Measurements from ENCODE around the gene DENND1A.

The DENND1A gene

DNA sequence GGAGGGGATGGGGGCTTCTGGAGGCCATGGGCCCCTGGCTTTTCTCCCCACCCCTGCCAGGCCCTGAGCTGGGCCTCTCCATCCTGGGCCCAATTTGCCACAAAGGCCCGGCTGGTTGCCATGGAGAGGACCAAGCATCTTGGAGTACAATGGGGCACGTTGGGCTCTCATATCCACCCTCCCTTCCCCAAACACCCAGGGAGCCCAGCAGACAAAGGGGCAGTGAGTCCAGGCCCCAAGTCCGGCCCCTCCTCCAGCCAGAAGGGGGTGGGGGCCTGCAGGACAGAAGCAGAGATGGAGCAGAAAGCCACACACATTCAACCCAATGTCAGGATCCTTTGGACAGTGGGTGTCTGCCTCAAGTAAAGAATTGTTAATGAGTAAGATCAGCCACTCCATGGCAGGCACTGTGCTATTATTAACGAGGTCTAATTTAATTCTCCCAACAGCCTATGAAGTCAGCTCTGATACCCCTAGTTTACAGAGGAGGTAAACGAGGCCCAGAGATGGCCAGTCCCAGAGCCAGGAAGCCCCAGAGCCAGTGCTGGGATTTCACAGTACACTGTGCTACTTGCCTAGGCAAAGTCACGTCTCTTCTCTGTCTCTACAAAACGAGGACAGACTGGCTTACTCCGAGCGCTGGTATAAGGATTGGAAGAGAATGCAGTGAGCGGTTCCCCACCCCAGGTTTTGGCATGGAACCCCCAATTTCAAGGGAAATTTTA is 571.6 kb downstream of the DENND1A start:
- Histone ChIP-seq H3K4me1 (ENCODE audit: control insufficient read depth, insufficient read depth, low read length) (peaks cover 49% of the 10 kb centered on the region), H3K27me3 (ENCODE audit: control insufficient read depth, insufficient read depth, low read length, poor library complexity, severe bottlenecking) (no peaks in the 10 kb centered on the region), H3K36me3 (ENCODE audit: control insufficient read depth, insufficient read depth, low read length) (peaks cover 2% of the 10 kb centered on the region), H3K4me3 (ENCODE audit: insufficient read depth, low read depth, low read length) (peak overlapping the region; percentile 75), H3K27ac (ENCODE audit: insufficient read depth, low read depth, low read length, poor library complexity, severe bottlenecking) (peak overlapping the region; percentile 95), H3K9me3 (ENCODE audit: control insufficient read depth, low read length) (no peaks in the 10 kb centered on the region)
- 22% methylated on average over 10 of the region's 10 CpGs for WGBS, 2 experiments

DNA sequence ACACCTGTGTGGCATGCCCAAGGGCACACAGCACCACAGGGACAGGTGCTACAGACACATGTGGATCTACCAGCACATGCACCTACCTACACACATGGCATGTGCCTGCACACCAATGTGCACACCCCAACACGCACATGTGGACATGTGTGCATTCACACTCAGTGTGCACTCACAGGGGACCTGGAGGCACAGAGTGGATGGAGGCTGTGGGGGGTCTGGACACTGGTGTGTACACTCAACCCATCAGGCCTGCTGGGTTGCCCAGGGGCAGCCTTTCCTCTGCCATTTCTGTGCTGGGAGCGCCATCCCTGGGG is 572.2 kb downstream of the DENND1A start:
- Histone ChIP-seq H3K9me3 (ENCODE audit: control insufficient read depth, low read length) (no peaks in the 10 kb centered on the region), H3K27me3 (ENCODE audit: control insufficient read depth, insufficient read depth, low read length, poor library complexity, severe bottlenecking) (no peaks in the 10 kb centered on the region), H3K36me3 (ENCODE audit: control insufficient read depth, insufficient read depth, low read length) (no peaks in the 10 kb centered on the region), H3K4me3 (ENCODE audit: insufficient read depth, low read depth, low read length) (peak overlapping the region; percentile 75), H3K27ac (ENCODE audit: insufficient read depth, low read depth, low read length, poor library complexity, severe bottlenecking) (peak overlapping the region; percentile 95), H3K4me1 (ENCODE audit: control insufficient read depth, insufficient read depth, low read length) (peaks cover 43% of the 10 kb centered on the region)
- 80 to 87% methylated on average over 2 of the region's 2 CpGs for WGBS, 2 experiments

DNA sequence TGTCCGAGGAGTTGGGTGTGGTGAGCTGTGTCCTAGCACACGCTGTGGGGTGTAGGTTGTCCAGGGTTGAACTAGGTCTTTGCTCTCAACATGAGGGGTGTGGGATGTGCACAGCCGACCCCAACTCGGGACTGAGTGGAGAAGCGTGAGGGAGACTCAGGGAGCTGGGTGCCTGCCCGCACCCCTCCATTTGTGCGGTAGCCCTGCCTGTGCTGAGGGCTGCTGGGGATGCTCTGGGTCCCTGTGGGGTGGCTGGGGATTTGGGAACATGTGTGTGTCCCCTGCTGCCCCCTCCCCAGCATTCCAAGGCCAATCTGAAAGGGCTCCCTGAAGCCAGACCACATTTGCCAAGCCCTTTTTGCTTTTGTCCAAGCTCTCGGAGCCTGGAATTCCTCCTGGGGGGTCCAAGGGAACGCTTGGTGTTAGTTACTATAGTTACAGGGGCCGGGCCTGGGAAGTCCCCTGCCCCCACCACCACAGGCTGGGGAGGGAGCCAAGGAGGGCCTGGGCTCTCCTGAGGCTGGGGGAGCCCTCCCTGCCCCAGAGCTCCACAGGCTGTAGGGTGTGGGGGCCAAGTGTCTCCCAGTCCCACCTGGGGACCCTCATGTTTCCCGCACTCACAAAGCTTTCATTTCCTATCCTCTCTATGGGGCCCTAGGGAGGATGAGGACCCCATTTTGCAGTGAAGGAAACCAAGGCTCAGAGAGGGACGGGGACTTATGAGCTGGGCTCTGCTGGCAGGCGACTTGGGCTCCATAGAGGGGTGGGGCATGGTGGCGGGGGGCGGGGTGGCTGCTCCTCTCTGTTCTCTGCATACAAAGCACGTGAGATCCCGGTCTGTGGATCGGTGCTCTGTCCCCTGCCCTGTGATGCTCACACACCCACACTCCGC is 572.8 kb downstream of the DENND1A start:
- H3K4me3 ChIP-seq (ENCODE audit: insufficient read depth, low read depth, low read length): peak overlapping the region; percentile 75
- H3K27ac ChIP-seq (ENCODE audit: insufficient read depth, low read depth, low read length, poor library complexity, severe bottlenecking): peak overlapping the region; percentile 95
- no peaks in the 10 kb centered on the region for H3K36me3 ChIP-seq (ENCODE audit: control insufficient read depth, insufficient read depth, low read length)
- H3K27me3 ChIP-seq (ENCODE audit: control insufficient read depth, insufficient read depth, low read length, poor library complexity, severe bottlenecking): no peaks in the 10 kb centered on the region
- no peaks in the 10 kb centered on the region for H3K9me3 ChIP-seq (ENCODE audit: control insufficient read depth, low read length)
- peaks cover 37% of the 10 kb centered on the region for H3K4me1 ChIP-seq (ENCODE audit: control insufficient read depth, insufficient read depth, low read length)
- WGBS, 2 experiments: 10 to 11% methylated on average over 19 of the region's 19 CpGs

DNA sequence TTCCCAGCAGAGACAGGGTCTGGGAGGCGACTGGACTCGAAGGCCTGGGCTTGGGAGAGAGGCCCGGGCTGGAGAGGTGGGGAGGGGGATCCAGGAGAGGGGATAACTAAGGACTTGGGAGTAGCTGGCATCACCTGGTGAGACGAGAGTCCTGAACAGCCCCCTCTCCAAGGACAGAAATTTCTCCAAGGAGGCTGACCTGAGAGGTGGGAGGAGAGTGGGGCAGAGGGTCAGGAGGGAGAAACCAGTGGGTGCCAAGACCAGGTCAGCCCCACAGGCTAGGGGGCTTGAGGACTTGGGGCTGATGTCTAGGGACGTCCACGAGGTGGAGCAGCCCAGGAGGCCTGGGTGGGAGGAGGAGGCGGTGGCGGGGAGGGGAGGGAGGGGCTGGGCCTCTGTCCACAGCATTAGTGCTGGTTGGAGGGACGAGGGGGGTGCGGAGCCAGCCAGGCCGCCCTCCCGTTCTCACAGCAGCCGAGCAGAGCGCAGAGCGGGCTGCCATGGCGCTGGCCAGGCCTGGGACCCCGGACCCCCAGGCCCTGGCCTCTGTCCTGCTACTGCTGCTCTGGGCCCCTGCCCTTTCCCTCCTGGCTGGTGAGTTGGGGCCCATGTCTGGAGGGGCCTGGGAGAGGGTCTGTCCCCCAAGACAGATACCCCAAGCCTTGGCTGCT is 574.0 kb downstream of the DENND1A start, which contains the start of gene CRB2:
TSS of gene CRB2 (plus strand) at position 437 of the 671 bp plus-strand sequence. CDS start at position 501, 64 bp downstream.
- Histone ChIP-seq H3K27ac (ENCODE audit: insufficient read depth, low read depth, low read length, poor library complexity, severe bottlenecking) (peak within 1 kb of the TSS; percentile 95), H3K9me3 (ENCODE audit: control insufficient read depth, low read length) (no peaks in the 10 kb centered on the region), H3K4me1 (ENCODE audit: control insufficient read depth, insufficient read depth, low read length) (peaks cover 25% of the 10 kb centered on the region), H3K4me3 (ENCODE audit: insufficient read depth, low read depth, low read length) (peak within 1 kb of the TSS; percentile 75), H3K36me3 (ENCODE audit: control insufficient read depth, insufficient read depth, low read length) (no peaks in the 10 kb centered on the region), H3K27me3 (ENCODE audit: control insufficient read depth, insufficient read depth, low read length, poor library complexity, severe bottlenecking) (no peaks in the 10 kb centered on the region)
- WGBS, 2 experiments: 1% methylated on average over 17 of the region's 17 CpGs

DNA sequence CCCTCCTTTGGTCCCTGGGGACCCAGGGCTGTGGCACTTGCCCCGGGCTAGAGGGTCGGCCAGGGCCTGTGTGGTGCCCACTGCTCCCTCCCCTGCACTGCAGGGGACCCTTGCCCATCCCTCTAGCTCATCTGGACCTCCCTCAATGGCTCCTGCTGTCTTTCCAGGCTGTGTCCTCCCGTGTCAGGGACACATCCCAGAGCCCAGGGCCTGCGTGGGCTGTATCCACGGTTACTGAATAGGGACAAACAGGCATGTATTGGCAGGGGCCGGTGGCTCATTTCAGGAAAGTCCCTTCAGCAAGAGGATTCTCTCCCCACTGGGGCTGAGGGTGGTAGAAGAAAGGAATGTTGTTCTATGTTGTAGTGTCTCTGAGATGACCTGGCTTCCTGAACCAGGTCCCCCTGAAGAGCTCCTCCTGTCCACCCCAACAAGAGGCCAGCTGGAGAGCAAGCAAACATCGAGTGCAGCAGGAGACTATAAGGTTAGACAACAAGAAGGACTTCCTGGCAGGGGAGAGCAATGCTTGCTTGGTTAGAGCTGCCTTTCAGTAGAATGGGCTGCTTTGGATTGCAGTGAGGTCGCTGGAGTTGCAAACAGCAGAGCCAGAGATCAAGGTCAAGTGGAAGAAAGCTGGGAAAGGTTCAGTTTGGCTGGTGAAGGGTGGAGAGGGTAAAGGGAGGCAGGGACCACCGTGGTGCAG is 575.0 kb downstream of the DENND1A start:
- Histone ChIP-seq H3K4me3 (ENCODE audit: insufficient read depth, low read depth, low read length) (no peak overlapping the region), H3K36me3 (ENCODE audit: control insufficient read depth, insufficient read depth, low read length) (no peaks in the 10 kb centered on the region), H3K27ac (ENCODE audit: insufficient read depth, low read depth, low read length, poor library complexity, severe bottlenecking) (no peak overlapping the region), H3K4me1 (ENCODE audit: control insufficient read depth, insufficient read depth, low read length) (peaks cover 19% of the 10 kb centered on the region), H3K27me3 (ENCODE audit: control insufficient read depth, insufficient read depth, low read length, poor library complexity, severe bottlenecking) (no peaks in the 10 kb centered on the region), H3K9me3 (ENCODE audit: control insufficient read depth, low read length) (no peaks in the 10 kb centered on the region)
- 33 to 34% methylated on average over 9 of the region's 9 CpGs for WGBS, 2 experiments

DNA sequence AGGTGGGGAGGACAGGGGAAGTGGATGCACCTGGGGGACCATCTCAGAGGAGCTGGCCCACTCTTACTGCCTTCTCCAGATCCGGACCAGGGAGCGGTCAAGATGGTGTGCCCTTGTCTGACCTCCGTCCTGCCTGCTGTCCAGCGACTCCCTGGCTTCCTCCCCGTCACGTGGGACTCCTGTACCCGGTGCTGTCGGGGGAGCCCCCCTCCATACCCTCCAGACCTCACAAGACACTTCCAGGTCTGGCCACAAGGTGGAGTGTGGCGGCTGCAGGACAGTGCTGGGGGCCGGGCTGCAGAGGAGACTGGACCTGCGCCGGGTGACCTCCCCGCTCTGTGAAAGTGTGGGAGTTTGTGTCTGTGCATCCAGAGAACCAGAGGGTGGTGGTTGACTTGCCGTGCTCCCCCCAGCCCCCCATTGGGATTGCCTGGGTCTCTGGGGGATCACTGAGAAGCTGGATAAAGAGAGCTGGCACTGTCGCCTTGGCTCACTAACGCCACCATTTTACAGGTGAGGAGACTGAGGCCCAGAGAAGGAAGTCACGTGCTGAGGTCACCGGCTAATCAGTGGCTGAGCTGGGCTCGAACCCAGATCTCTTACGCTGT is 575.8 kb downstream of the DENND1A start:
- H3K27me3 ChIP-seq (ENCODE audit: control insufficient read depth, insufficient read depth, low read length, poor library complexity, severe bottlenecking): no peaks in the 10 kb centered on the region
- 25 to 26% methylated on average over 20 of the region's 20 CpGs for WGBS, 2 experiments
- H3K4me3 ChIP-seq (ENCODE audit: insufficient read depth, low read depth, low read length): no peak overlapping the region
- H3K27ac ChIP-seq (ENCODE audit: insufficient read depth, low read depth, low read length, poor library complexity, severe bottlenecking): peak overlapping the region; percentile 18
- no peaks in the 10 kb centered on the region for H3K36me3 ChIP-seq (ENCODE audit: control insufficient read depth, insufficient read depth, low read length)
- no peaks in the 10 kb centered on the region for H3K9me3 ChIP-seq (ENCODE audit: control insufficient read depth, low read length)
- H3K4me1 ChIP-seq (ENCODE audit: control insufficient read depth, insufficient read depth, low read length): peaks cover 11% of the 10 kb centered on the region

DNA sequence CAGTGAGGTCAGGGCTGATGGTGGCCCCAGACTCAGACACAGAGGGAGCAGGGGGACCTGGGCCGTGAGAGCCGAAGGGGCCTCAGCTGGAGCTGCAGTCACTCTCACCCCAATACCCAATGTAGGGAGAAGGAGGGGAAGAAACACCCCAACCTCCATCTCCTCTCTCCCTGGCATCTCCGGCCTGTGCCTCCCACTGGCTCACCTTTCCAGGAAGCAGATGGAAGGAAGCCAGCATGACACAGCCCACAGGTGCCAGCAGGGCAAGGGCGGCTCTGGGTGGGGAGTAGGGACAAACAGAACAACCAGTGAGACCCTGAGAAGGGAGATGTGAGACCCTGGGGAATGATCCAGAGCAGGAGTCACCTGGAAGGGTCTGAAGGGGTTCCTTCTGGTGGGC is 576.9 kb downstream of the DENND1A start:
- Histone ChIP-seq H3K36me3 (ENCODE audit: control insufficient read depth, insufficient read depth, low read length) (no peaks in the 10 kb centered on the region), H3K27me3 (ENCODE audit: control insufficient read depth, insufficient read depth, low read length, poor library complexity, severe bottlenecking) (no peaks in the 10 kb centered on the region)
- WGBS, 2 experiments: 85% methylated on average over 4 of the region's 4 CpGs

DNA sequence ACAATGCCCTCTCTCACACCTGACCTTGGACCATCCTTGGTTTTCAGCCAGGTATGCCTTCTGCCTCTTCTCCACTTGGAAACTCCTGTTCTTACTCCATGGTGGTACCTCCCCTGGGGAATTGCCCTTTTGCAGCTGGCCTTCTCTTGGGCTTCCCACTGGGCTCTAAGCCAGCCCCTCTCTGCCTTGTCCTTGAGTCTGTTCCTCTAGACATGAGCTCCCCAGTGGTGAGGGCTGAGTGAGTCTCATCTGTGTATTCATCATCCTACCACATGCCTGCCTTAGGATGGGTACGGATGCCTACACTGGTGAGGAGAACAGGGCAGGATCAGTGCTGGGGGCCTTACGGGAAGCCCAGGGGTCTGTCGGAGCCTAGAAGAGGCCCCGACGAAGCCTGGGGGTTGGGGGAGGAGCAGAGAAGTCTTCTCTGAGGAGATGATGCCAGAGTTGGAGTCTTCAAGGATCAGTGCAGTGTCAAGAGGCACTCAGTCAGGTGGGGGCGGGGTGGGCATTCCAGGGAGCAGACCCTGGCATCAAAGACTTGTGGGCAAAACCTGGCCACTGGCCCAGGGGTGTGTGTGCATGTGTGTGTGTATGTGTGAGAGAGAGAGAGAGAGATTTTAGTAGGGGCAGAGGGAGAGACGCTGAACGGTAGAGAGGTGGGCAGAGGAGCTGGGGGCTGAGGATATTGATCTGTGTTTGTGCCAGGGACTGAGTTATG is 579.2 kb downstream of the DENND1A start:
- H3K4me1 ChIP-seq (ENCODE audit: control insufficient read depth, insufficient read depth, low read length): peaks cover 4% of the 10 kb centered on the region
- WGBS, 2 experiments: 81 to 84% methylated on average over 8 of the region's 8 CpGs
- H3K4me3 ChIP-seq (ENCODE audit: insufficient read depth, low read depth, low read length): no peak overlapping the region
- no peaks in the 10 kb centered on the region for H3K9me3 ChIP-seq (ENCODE audit: control insufficient read depth, low read length)
- no peaks in the 10 kb centered on the region for H3K36me3 ChIP-seq (ENCODE audit: control insufficient read depth, insufficient read depth, low read length)
- H3K27ac ChIP-seq (ENCODE audit: insufficient read depth, low read depth, low read length, poor library complexity, severe bottlenecking): no peak overlapping the region
- no peaks in the 10 kb centered on the region for H3K27me3 ChIP-seq (ENCODE audit: control insufficient read depth, insufficient read depth, low read length, poor library complexity, severe bottlenecking)

More for the DNA sequence above, 576.9 kb downstream of the DENND1A start:
- H3K9me3 ChIP-seq (ENCODE audit: control insufficient read depth, low read length): no peaks in the 10 kb centered on the region
- no peak overlapping the region for H3K27ac ChIP-seq (ENCODE audit: insufficient read depth, low read depth, low read length, poor library complexity, severe bottlenecking)
- H3K4me1 ChIP-seq (ENCODE audit: control insufficient read depth, insufficient read depth, low read length): peaks cover 4% of the 10 kb centered on the region
- no peak overlapping the region for H3K4me3 ChIP-seq (ENCODE audit: insufficient read depth, low read depth, low read length)

Data from ectodermal cell (in vitro differentiated cells).